Measurements from ENCODE around the gene POLR3B.

Gene POLR3B

GRCh38 chr12:106492857-106493256 lies 135.3 kb downstream of the POLR3B start:
- no peak for TF ChIP-seq CTCF (IDR thresholded peaks at IDR 0.05)
- TF ChIP-seq ZFX (IDR thresholded peaks at IDR 0.05; ENCODE audit: borderline replicate concordance): no peak
- H3K27ac ChIP-seq: no peak overlapping the region

GRCh38 chr12:106493531-106493930 lies 136.0 kb downstream of the POLR3B start:
- H3K27ac ChIP-seq: no peak overlapping the region
- no peak for TF ChIP-seq ZFX (IDR thresholded peaks at IDR 0.05; ENCODE audit: borderline replicate concordance)
- TF ChIP-seq CTCF (IDR thresholded peaks at IDR 0.05): no peak

- TF ChIP-seq CTCF (IDR thresholded peaks at IDR 0.05) (no peak), ZFX (IDR thresholded peaks at IDR 0.05; ENCODE audit: borderline replicate concordance) (no peak)
- no peak overlapping the region for H3K27ac ChIP-seq
Observed at GRCh38 chr12:106495354-106495965, 137.9 kb downstream of the POLR3B start.

- H3K27ac ChIP-seq: no peak overlapping the region
- no peak for TF ChIP-seq ZFX (IDR thresholded peaks at IDR 0.05; ENCODE audit: borderline replicate concordance)
- TF ChIP-seq CTCF (IDR thresholded peaks at IDR 0.05): no peak
Observed at GRCh38 chr12:106498056-106498455, 140.5 kb downstream of the POLR3B start.

GRCh38 chr12:106499628-106500027 lies 142.1 kb downstream of the POLR3B start:
- no peak for TF ChIP-seq CTCF (IDR thresholded peaks at IDR 0.05)

GRCh38 chr12:106506691-106507090 lies 149.1 kb downstream of the POLR3B start:
- TF ChIP-seq CTCF (IDR thresholded peaks at IDR 0.05) (no peak), ZFX (IDR thresholded peaks at IDR 0.05; ENCODE audit: borderline replicate concordance) (no peak)
- no peak overlapping the region for H3K27ac ChIP-seq

More at GRCh38 chr12:106499628-106500027, 142.1 kb downstream of the POLR3B start:
- H3K27ac ChIP-seq: no peak overlapping the region

- H3K27ac ChIP-seq: no peak overlapping the region
- TF ChIP-seq ZFX (IDR thresholded peaks at IDR 0.05; ENCODE audit: borderline replicate concordance): no peak
- no peak for TF ChIP-seq CTCF (IDR thresholded peaks at IDR 0.05)
Observed at GRCh38 chr12:106508966-106509365, 151.4 kb downstream of the POLR3B start.

All from 22Rv1 (cell line).